Measurements from ENCODE around the gene HOXA4. TPM values are rescaled to one million over a fixed set of nuclear protein-coding genes. Genes with fewer than 3 reads are reported as not detected.
A peak's percentile ranks its signal among the peaks of the same experiment; 100 is the strongest.

The HOXA4 gene
- total and polyA plus RNA-seq, 10 of the 15 experiments (the other 5 are each of a cell fraction or from before 2014, with no cell fraction given) = 0.07 TPM; not detected in 9

DNA sequence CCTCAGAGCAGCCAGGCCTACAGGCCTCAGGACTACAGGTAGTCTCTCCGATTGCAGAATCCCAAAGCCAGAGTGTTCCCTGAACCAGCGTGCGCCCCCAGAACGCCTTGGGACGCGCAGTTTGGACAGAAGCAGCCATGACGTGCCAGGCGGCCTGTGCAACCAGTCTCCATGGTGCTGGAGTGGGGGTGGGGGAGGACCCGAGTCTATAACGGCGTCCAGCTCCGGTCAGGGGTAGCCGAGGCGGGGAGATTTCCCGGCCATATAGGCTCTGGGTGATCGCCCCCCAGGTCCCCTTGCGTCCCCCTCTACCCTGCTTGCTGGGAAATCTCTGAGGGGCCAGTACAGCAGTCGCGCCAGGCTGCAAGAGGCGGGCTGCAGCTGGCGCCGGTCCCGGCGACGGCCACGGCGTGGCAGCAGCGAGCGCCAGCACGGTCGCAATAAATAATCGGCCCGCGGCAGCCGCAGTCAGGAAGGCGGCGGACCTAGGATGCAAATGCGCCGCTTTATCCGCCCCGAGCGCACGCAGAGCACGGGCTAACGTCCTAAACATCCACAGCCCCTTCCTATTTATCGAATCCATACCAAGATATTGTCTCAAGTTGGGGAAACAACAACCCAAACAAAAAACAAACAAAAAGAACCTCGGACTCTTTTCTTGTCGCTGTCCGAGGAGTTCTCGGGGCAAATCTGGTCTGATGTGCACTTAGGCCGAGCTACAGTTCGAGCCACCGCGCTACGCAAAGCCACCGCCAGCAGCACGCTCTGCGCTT lies 20.2 kb upstream of the HOXA4 start (continued):
- TF ChIP-seq, protein P1, sequence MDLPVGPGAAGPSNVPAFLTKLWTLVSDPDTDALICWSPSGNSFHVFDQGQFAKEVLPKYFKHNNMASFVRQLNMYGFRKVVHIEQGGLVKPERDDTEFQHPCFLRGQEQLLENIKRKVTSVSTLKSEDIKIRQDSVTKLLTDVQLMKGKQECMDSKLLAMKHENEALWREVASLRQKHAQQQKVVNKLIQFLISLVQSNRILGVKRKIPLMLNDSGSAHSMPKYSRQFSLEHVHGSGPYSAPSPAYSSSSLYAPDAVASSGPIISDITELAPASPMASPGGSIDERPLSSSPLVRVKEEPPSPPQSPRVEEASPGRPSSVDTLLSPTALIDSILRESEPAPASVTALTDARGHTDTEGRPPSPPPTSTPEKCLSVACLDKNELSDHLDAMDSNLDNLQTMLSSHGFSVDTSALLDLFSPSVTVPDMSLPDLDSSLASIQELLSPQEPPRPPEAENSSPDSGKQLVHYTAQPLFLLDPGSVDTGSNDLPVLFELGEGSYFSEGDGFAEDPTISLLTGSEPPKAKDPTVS (IDR thresholded peaks at IDR 0.05; ENCODE audit: low read depth, low read length) = no peak
- TF ChIP-seq MXI1 (IDR thresholded peaks at IDR 0.05; ENCODE audit: low read depth, low read length) (no peak), CHD4 (IDR thresholded peaks at IDR 0.05) (no peak), NFYB (IDR thresholded peaks at IDR 0.05; ENCODE audit: insufficient read depth, low read depth, low read length) (no peak), BCL3 (IDR thresholded peaks at IDR 0.05; ENCODE audit: borderline replicate concordance, insufficient read depth, low read depth, low read length, poor library complexity, severe bottlenecking) (no peak), ZNF217 (IDR thresholded peaks at IDR 0.05) (no peak), PKNOX1 (IDR thresholded peaks at IDR 0.05) (peak; percentile 63), RELA (IDR thresholded peaks at IDR 0.05; ENCODE audit: borderline replicate concordance, partially characterized antibody) (no peak), NFIC (IDR thresholded peaks at IDR 0.05; ENCODE audit: low read depth, low read length) (no peak), HDAC6 (IDR thresholded peaks at IDR 0.05; ENCODE audit: unreplicated experiment) (no peak), NR2C1 (IDR thresholded peaks at IDR 0.05) (no peak)
- TF ChIP-seq, protein P2, sequence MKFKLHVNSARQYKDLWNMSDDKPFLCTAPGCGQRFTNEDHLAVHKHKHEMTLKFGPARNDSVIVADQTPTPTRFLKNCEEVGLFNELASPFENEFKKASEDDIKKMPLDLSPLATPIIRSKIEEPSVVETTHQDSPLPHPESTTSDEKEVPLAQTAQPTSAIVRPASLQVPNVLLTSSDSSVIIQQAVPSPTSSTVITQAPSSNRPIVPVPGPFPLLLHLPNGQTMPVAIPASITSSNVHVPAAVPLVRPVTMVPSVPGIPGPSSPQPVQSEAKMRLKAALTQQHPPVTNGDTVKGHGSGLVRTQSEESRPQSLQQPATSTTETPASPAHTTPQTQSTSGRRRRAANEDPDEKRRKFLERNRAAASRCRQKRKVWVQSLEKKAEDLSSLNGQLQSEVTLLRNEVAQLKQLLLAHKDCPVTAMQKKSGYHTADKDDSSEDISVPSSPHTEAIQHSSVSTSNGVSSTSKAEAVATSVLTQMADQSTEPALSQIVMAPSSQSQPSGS (IDR thresholded peaks at IDR 0.05; ENCODE audit: low read length) = no peak
- TF ChIP-seq, protein P3, sequence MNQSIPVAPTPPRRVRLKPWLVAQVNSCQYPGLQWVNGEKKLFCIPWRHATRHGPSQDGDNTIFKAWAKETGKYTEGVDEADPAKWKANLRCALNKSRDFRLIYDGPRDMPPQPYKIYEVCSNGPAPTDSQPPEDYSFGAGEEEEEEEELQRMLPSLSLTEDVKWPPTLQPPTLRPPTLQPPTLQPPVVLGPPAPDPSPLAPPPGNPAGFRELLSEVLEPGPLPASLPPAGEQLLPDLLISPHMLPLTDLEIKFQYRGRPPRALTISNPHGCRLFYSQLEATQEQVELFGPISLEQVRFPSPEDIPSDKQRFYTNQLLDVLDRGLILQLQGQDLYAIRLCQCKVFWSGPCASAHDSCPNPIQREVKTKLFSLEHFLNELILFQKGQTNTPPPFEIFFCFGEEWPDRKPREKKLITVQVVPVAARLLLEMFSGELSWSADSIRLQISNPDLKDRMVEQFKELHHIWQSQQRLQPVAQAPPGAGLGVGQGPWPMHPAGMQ (IDR thresholded peaks at IDR 0.05; ENCODE audit: borderline replicate concordance) = no peak
- TF ChIP-seq, protein P4, sequence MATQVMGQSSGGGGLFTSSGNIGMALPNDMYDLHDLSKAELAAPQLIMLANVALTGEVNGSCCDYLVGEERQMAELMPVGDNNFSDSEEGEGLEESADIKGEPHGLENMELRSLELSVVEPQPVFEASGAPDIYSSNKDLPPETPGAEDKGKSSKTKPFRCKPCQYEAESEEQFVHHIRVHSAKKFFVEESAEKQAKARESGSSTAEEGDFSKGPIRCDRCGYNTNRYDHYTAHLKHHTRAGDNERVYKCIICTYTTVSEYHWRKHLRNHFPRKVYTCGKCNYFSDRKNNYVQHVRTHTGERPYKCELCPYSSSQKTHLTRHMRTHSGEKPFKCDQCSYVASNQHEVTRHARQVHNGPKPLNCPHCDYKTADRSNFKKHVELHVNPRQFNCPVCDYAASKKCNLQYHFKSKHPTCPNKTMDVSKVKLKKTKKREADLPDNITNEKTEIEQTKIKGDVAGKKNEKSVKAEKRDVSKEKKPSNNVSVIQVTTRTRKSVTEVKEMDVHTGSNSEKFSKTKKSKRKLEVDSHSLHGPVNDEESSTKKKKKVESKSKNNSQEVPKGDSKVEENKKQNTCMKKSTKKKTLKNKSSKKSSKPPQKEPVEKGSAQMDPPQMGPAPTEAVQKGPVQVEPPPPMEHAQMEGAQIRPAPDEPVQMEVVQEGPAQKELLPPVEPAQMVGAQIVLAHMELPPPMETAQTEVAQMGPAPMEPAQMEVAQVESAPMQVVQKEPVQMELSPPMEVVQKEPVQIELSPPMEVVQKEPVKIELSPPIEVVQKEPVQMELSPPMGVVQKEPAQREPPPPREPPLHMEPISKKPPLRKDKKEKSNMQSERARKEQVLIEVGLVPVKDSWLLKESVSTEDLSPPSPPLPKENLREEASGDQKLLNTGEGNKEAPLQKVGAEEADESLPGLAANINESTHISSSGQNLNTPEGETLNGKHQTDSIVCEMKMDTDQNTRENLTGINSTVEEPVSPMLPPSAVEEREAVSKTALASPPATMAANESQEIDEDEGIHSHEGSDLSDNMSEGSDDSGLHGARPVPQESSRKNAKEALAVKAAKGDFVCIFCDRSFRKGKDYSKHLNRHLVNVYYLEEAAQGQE (IDR thresholded peaks at IDR 0.05; ENCODE audit: low read depth, low read length) = peak; percentile 69
- TF ChIP-seq, protein P5, sequence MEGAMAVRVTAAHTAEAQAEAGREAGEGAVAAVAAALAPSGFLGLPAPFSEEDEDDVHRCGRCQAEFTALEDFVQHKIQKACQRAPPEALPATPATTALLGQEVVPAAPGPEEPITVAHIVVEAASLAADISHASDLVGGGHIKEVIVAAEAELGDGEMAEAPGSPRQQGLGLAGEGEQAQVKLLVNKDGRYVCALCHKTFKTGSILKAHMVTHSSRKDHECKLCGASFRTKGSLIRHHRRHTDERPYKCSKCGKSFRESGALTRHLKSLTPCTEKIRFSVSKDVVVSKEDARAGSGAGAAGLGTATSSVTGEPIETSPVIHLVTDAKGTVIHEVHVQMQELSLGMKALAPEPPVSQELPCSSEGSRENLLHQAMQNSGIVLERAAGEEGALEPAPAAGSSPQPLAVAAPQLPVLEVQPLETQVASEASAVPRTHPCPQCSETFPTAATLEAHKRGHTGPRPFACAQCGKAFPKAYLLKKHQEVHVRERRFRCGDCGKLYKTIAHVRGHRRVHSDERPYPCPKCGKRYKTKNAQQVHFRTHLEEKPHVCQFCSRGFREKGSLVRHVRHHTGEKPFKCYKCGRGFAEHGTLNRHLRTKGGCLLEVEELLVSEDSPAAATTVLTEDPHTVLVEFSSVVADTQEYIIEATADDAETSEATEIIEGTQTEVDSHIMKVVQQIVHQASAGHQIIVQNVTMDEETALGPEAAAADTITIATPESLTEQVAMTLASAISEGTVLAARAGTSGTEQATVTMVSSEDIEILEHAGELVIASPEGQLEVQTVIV (IDR thresholded peaks at IDR 0.05; ENCODE audit: borderline replicate concordance, partially characterized antibody) = no peak
